Neural crest cell (in vitro differentiated cells): ENCODE measurements around the gene OLFML1. TPM values are rescaled to one million over a fixed set of nuclear protein-coding genes. Genes with fewer than 3 reads are reported as not detected.

Source experiments
- DNase-seq: peaks from one replicate; pipeline ENCODE4 v3.0.0; 2021; ENCODE audit warnings: low read depth, mixed read lengths, low spot score
- H3K27ac Mint-ChIP-seq: one replicate; pipeline ENCODE4 v1.8.0; 2021; ENCODE audit warnings: mild to moderate bottlenecking, mixed read lengths; ENCODE audit not compliant: unreplicated experiment
- H3K27me3 Mint-ChIP-seq: 2 replicates; pipeline ENCODE4 v1.8.0; 2021; ENCODE audit warnings: low read depth, mild to moderate bottlenecking, mixed read lengths
- H3K36me3 Mint-ChIP-seq: 2 replicates; pipeline ENCODE4 v1.8.0; 2021; ENCODE audit warnings: low read depth, mild to moderate bottlenecking, mixed read lengths
- H3K4me1 Mint-ChIP-seq: 2 replicates; pipeline ENCODE4 v1.8.0; 2021; ENCODE audit warnings: mixed read lengths
- H3K4me3 Mint-ChIP-seq: one replicate; pipeline ENCODE4 v1.8.0; 2021; ENCODE audit warnings: mild to moderate bottlenecking, mixed read lengths
- H3K9me3 Mint-ChIP-seq: 2 replicates; pipeline ENCODE4 v1.8.0; 2021; ENCODE audit warnings: mixed read lengths
- total RNA-seq: library from RNA; stranded (reverse); gene quantifications from 2 replicates; pipeline ENCODE4 v1.2.1, GENCODE V29; 2021
- TF ChIP-seq, protein P1 (sequence below): fragments of 200-600 bp; sonication (generic); conservative IDR thresholded peaks from 2 replicates; pipeline ENCODE4 v1.5.0; 2021; ENCODE audit warnings: antibody characterized with exemption, mild to moderate bottlenecking

The OLFML1 gene
- total RNA-seq, 1 donor from 2014 or later, result 0.84 TPM

DNA sequence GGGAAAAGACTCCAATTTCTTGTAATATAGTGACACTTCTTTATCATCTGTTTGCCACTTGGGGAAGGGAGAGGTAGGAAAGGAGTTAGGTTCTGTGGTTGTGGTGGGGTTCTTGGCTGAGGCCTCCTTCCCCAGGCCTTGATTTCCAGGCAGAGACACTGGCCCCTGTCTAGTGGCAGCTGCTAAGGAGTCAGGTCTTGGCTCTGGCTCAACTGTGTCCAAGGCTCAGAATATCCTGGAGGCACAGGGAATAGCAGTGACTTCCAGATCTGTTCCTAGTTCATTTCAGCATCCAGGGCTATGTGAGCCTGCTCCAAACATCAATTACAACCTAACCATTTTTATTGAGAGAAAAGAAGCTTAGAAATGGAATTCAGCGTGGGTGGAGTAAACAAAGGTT, 58.0 kb downstream of the OLFML1 start:
- Mint-ChIP-seq H3K4me3 (no peak overlapping the region), H3K27ac (no peak overlapping the region), H3K36me3 (no peaks in the 10 kb centered on the region), H3K27me3 (peaks cover 1% of the 10 kb centered on the region), H3K9me3 (no peaks in the 10 kb centered on the region), H3K4me1 (peaks cover 11% of the 10 kb centered on the region)
- no peak for DNase-seq
- TF ChIP-seq, protein P1, sequence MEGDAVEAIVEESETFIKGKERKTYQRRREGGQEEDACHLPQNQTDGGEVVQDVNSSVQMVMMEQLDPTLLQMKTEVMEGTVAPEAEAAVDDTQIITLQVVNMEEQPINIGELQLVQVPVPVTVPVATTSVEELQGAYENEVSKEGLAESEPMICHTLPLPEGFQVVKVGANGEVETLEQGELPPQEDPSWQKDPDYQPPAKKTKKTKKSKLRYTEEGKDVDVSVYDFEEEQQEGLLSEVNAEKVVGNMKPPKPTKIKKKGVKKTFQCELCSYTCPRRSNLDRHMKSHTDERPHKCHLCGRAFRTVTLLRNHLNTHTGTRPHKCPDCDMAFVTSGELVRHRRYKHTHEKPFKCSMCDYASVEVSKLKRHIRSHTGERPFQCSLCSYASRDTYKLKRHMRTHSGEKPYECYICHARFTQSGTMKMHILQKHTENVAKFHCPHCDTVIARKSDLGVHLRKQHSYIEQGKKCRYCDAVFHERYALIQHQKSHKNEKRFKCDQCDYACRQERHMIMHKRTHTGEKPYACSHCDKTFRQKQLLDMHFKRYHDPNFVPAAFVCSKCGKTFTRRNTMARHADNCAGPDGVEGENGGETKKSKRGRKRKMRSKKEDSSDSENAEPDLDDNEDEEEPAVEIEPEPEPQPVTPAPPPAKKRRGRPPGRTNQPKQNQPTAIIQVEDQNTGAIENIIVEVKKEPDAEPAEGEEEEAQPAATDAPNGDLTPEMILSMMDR, result no peak

DNA sequence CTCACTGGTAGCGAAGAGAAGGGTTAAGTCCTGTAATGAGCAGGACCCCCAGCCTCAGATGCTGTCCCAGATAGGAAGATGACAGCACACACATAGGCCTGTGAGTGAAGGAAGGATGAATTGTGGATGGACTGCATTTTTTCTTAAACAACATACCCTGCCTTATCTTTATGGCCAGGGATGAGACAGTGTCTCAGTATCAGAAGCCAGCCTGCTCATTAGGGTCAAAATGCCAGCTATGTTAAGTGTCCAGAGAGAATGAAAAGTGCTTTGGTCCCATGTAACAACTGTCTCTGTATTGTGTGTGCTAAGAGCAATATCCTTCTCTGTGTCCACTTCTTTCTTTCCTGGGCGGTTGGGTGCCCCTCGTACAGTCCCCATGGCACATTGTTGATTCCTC, 58.7 kb downstream of the OLFML1 start:
- TF ChIP-seq, protein P1, result no peak
- H3K4me3 Mint-ChIP-seq, result no peak overlapping the region
- H3K36me3 Mint-ChIP-seq, result no peaks in the 10 kb centered on the region
- DNase-seq, result no peak
- no peaks in the 10 kb centered on the region for H3K27me3 Mint-ChIP-seq
- H3K9me3 Mint-ChIP-seq, result no peaks in the 10 kb centered on the region
- H3K4me1 Mint-ChIP-seq, result peaks cover 6% of the 10 kb centered on the region
- H3K27ac Mint-ChIP-seq, result no peak overlapping the region

DNA sequence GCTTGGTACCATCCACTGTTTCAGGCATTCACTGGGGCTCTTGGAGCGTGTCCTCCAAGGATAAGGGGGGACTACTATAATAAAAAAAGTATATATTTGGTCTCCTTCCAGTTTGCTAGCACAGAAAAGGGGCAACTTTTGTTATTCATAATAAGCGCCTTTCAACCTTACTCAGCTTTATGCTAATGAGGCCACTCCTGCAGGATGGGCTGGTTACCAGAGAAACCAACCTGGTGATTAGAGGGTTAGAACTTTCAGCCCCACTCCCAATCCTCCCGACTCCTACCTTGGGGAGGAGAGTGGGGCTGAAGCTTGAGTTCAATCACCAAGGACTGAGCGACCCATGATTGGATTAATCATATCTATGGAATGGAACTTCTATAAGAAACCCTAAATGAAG, 60.3 kb downstream of the OLFML1 start:
- Mint-ChIP-seq H3K27ac (no peak overlapping the region), H3K27me3 (no peaks in the 10 kb centered on the region), H3K4me3 (no peak overlapping the region), H3K36me3 (no peaks in the 10 kb centered on the region), H3K4me1 (no peaks in the 10 kb centered on the region), H3K9me3 (no peaks in the 10 kb centered on the region)
- DNase-seq, result no peak
- TF ChIP-seq, protein P1, result no peak

DNA sequence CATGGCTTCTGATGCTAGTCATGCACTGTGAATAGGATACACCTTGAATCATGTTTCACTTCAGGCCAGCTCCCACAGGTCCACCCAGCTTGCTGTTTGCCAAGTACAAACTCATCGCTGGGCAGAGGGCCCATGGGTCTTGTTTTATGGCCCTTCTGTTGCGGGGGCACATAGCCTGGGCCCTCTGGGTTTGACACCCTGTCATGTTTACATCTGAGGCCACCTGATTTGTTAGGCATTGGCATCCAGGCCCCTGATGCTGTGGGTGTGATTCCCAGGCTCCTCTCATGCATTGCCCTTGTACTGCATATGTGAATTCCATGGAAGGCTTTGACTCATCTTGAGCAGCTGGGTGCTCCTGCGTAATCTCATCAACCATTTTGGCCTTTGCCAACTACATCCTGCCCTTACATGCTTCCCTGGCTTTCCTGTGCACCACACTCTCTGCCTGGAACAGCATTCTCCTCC, 61.1 kb downstream of the OLFML1 start:
- DNase-seq, result no peak
- TF ChIP-seq, protein P1, result no peak
- Mint-ChIP-seq H3K27me3 (no peaks in the 10 kb centered on the region), H3K4me1 (no peaks in the 10 kb centered on the region), H3K9me3 (no peaks in the 10 kb centered on the region), H3K36me3 (no peaks in the 10 kb centered on the region), H3K27ac (no peak overlapping the region), H3K4me3 (no peak overlapping the region)

DNA sequence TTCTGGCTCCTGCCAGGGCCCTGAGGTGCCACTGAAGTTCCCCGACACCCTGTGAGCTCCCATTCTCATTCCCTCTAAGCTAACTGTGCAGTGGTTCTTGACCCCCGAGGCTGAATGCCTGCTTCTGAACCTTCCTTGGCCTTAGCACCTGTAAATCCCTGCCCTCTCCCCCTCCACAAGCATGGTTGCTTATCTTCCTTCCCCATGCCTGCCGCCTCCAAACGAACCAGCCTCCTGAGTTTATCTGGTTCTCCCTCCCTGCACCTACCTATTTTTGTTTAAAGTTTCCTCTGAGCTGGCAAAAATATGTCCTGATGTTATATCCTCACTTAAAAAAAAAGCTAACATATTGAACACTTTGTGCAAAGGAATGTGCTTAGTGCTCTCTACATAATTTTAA, 62.4 kb downstream of the OLFML1 start:
- TF ChIP-seq, protein P1, result no peak
- no peaks in the 10 kb centered on the region for H3K9me3 Mint-ChIP-seq
- H3K27me3 Mint-ChIP-seq, result no peaks in the 10 kb centered on the region
- no peak overlapping the region for H3K27ac Mint-ChIP-seq
- H3K4me1 Mint-ChIP-seq, result no peaks in the 10 kb centered on the region
- no peak for DNase-seq
- H3K36me3 Mint-ChIP-seq, result no peaks in the 10 kb centered on the region
- H3K4me3 Mint-ChIP-seq, result no peak overlapping the region
